GM20431 (cell line): Measurements from ENCODE around the gene FAM120C.

Experiments used
- in situ Hi-C: fragments of 300-500 bp; cut with MseI, MboI; formaldehyde crosslinking; loops from one replicate; pipeline ENCODE4 v1.15.0; 2020; ENCODE audit warnings: low sequenced_read_pairs; ENCODE audit not compliant: unreplicated experiment

Gene FAM120C

GRCh38 chrX:54166915-54167314 lies 16.1 kb downstream of the FAM120C start:
- in situ Hi-C loops: no loop called here

DNA sequence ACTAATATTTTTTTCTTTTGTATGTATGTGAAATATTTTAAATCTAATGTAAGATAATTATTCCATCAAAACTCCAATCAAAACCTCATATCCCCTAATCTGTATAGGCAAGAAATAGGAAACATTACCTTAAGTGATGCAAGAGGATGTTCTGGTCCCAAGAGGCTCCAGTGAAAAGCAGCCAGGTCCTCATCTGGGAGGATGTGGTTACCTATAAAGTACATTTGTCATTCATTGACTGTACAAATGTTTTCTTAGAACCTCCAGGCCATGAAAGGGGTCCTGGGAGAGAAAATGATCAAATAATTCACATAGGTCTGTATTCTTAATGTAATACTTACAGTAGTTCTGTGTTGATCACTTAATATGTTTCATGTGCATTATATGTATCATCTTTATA lies 25.5 kb downstream of the FAM120C start:
- in situ Hi-C loops: no loop called here

DNA sequence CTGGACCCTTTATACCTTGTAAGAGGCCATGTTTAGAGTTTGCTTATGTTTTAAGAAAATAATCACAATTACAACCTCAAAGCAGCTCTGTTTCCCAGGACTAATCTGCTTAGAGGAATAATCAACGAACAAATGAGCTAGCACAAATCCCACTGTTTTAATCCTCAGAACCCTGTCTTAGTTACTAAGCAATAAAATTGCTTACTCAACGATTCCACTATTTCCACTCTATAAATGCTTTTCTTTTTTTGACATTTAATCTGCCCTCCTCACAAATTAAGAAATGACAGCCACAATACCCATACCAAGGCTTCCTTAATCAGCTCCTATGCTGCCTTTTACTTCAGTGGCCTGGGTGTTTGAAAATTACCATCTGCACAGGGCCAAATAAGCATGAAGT lies 48.8 kb downstream of the FAM120C start:
- in situ Hi-C loops: no loop called here

- in situ Hi-C loops: no loop called here
Observed at GRCh38 chrX:54116391-54116790, 66.7 kb downstream of the FAM120C start.

GRCh38 chrX:54093571-54093970 lies 89.5 kb downstream of the FAM120C start:
- in situ Hi-C loops: no loop called here

DNA sequence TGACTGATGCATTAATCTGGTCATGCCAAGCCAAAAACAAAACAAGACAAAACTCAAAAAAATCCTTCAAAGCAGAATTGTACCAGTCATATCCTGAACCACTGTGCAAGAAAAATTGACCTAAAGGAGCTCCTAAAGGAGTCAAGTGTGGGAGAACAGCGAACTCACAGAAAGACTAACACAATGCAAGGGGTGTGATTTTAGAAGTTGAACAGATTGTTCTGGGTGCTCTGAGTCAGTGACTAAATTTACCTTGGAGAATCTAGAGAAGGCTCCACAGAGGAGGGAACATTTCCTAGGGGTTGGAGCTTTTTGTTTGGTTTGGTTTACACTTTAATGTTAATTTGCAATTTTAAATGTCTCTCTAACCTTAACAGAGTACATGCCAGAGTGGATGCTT lies 89.9 kb downstream of the FAM120C start:
- in situ Hi-C loops: no loop called here

- in situ Hi-C loops: no loop called here
Observed at GRCh38 chrX:54090880-54091279, 92.2 kb downstream of the FAM120C start.

GRCh38 chrX:54089191-54089590 lies 93.9 kb downstream of the FAM120C start:
- in situ Hi-C loops: no loop called here

DNA sequence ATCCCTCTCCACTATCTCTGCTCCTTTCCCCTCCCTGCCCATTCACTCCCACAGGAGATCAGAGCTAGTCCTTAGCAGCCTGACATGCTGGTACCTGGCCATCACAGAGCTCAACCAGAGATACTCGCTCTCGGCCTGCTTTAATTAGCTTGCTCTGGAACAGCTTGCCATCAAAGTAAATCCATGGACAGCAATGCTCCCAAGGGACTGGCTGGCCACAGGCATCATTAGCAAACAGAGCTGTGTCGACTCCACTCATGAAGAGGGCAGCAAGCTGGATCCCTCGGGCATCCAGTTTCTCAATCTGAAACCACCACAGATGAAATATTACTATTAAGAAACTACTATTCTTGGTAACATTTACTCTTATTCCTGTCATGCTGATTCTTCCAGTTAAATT lies 95.4 kb downstream of the FAM120C start:
- in situ Hi-C loops: no loop called here

- in situ Hi-C loops: no loop called here
Observed at GRCh38 chrX:54085666-54086065, 97.4 kb downstream of the FAM120C start.

DNA sequence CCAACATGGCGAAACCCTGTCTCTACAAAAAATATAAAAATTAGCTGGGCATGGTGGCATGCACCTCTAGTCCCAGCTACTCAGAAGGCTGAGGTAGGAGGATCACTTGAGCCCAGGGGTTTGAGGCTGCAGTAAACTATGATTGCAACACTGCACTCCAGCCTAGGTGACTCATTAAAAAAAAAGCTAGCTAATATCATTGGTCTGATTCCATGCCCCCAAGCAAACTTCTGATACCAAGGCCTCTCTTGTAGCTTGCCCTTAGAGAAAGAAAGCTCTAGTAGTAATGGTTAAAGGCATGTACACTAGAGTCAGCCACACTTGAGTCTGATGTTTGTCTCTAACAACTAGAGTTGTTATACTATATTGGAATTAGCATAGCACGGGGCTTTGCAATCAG lies 106.2 kb downstream of the FAM120C start:
- in situ Hi-C loops: no loop called here

DNA sequence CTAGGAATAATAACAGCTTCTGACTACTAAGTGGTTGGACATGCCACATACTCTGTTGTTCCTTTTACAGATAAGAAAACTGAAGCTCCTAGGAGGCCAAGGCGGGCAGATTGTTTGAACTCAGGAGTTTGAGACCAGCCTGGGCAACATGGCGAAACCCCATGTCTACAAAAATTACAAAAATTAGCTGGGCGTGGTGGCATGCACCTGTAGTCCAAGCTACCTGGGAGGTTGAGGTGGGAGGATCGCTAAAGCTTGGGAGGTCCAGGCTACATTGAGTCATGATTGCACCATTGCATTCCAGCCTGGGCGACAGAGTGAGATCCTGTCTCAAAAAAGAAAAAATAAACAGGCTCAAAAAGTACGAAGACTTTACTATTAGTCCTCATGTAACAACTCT lies 108.2 kb downstream of the FAM120C start:
- in situ Hi-C loops: no loop called here

GRCh38 chrX:54067766-54068165 lies 115.3 kb downstream of the FAM120C start:
- in situ Hi-C loops: no loop called here

DNA sequence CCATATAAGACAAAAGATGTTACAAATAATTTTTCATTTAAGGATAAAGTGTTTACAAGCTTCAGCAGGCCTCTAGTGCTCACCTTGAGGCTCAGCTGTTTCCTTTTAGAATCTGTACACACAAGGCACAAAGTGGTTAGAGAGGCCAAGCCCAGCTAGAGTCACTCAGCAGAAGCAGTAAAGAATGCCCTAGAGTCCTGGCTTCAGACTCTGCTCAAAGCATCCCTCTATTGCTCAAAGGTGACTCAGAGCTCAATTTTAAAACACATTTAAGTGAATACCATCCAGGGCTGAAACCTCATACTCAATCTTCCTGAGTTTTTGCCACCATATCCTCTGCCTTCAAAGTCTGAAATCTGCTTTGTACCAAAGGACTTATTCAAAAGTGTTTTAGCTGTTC lies 116.2 kb downstream of the FAM120C start:
- in situ Hi-C loops: no loop called here

- in situ Hi-C loops: no loop called here
Observed at GRCh38 chrX:54064564-54064963, 118.5 kb downstream of the FAM120C start.

- in situ Hi-C loops: no loop called here
Observed at GRCh38 chrX:54063361-54063760, 119.7 kb downstream of the FAM120C start.

DNA sequence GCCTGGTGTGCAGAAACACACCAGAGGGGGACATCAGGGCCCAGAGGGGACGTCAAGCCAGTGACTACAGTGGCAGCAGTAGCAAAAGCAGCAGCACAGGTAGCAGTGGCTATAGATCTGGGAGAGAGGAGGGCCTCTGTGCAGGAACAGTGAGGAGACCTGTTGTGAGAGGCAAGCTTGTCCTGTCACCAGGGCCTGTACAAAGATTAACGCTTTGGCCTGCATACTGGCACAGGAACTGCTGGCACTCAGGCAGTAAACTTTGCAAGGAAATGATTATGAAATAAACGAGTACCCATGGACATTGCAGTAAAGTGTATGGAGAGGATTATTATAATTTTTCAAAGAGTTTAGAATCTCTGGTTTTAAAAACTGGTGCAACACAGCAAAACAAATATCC lies 133.3 kb downstream of the FAM120C start:
- in situ Hi-C loops: no loop called here

DNA sequence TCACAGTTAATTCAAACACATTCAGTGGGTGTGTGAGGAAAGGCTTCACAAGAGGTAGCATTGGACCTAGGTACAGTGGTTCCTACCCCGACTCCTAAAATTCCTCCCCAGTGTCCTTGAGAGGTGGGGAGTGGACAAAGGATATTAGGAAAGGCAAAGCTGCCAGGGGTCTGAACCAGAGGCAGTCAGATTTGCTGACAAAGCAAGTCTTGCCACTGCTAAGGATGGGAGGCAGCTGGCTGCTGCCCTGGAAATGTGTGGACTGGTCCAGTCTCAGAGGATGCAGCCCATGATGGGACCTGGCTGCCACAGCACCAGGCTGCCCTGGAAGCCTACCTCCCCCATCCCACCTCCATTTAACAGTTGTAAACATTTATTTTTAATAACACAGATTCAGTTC lies 134.6 kb downstream of the FAM120C start:
- in situ Hi-C loops: no loop called here

GRCh38 chrX:54045563-54046228 lies 137.4 kb downstream of the FAM120C start:
- in situ Hi-C loops: no loop called here

DNA sequence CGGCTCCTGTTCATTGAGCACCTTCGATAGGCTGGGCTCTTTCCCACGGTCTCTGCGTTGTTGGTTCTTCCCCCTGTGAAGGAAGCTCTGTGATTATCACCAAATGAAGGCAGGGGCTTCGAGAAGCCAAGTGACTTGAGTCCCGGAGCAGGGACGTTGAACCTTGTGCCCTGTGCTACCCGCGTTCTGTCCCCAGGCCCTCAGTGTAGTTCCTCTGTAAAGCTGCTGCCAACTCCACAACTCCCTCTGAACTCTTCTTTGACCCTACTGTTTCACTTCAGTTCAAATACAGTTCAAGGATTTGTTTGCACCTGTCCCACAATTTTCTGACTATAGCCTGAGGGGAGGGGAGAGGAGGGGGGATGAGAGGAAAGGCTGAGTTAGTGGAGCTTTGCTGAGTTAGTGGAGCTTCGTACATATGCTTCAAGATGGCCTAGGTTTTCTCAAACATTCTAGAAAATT lies 138.1 kb downstream of the FAM120C start:
- in situ Hi-C loops: no loop called here

DNA sequence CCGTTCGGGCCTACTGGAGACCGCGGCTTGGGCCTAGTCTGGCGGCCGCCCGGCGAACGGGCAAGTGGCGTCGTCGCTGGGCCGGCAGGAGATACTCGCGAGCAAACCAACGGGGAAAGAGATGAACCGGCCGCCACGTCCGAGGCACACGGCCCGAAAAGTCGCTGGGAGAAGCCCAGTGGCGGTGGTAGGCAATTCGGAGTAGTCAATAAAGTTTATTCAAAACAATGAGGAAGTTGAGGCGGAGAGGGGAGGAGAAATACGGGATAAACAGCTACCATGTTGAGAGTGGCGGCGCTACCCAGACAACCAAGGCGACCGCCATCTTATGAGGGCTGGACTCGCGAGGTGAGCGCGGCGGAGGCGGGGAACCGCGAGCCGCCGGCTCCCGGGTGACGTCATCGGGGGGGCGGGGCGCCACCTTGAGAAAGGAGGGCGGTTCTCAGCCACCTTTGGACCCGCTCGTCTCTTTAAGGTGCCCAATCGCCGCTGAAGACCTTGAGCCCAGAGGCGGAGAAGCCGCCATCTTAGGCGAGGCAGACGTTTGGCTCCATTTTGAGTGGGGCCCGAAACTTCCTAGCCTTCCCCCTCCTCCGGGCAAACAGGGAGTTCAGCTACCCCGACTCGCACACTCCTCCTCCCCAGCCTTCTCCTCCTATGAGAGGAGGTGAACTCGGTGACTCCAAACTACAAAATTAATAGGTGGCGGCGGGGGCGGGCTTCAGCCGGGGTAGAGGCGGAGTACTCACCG lies 138.8 kb downstream of the FAM120C start, which contains the start of gene PHF8:
Gene PHF8, minus strand, starts transcription at position 348 of the 751 bp plus-strand sequence. CDS start 1,745 bp downstream, outside the sequence.
- in situ Hi-C loops: no loop called here
